Hepatocyte (in vitro differentiated cells): ENCODE results near the gene GPAM.

ENCODE experiments used
- EZH2 ChIP-seq: fragments of 200-600 bp; sonication (generic); IDR thresholded peaks from 2 replicates; pipeline ENCODE4 v1.6.1; 2016; ENCODE audit warnings: antibody characterized with exemption, mild to moderate bottlenecking, borderline replicate concordance
- TF ChIP-seq, protein P1 (sequence below): fragments of 200-600 bp; sonication (generic); IDR thresholded peaks from 2 replicates; pipeline ENCODE4 v1.5.1; 2016; ENCODE audit warnings: antibody characterized with exemption, mild to moderate bottlenecking; ENCODE audit not compliant: poor library complexity

DNA sequence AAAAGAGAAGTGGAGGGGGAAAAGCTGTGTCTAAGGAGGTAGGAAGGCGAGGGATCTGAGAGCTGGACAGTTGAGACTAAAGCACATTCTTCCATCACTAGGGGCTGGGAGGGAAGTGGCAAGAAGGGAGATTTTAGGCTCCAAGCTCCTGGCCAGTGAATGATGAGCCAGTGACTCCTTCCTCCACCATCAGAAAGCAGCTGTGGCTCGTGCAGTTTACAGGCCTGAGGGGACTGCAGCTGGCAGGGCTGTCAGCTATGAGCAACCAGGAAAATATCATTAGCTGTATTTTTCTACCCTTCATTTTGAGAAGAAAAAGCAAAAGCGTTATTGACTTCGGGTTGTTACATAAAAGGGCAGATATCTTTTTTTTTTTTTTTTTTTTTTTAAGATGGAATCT is 60.7 kb downstream of the GPAM start:
- TF ChIP-seq, protein P1, sequence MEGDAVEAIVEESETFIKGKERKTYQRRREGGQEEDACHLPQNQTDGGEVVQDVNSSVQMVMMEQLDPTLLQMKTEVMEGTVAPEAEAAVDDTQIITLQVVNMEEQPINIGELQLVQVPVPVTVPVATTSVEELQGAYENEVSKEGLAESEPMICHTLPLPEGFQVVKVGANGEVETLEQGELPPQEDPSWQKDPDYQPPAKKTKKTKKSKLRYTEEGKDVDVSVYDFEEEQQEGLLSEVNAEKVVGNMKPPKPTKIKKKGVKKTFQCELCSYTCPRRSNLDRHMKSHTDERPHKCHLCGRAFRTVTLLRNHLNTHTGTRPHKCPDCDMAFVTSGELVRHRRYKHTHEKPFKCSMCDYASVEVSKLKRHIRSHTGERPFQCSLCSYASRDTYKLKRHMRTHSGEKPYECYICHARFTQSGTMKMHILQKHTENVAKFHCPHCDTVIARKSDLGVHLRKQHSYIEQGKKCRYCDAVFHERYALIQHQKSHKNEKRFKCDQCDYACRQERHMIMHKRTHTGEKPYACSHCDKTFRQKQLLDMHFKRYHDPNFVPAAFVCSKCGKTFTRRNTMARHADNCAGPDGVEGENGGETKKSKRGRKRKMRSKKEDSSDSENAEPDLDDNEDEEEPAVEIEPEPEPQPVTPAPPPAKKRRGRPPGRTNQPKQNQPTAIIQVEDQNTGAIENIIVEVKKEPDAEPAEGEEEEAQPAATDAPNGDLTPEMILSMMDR = no peak
- TF ChIP-seq EZH2 = no peak
